HG02642 (cell line): ENCODE measurements around the gene LSP1.

Experiments used
- ATAC-seq: cut with Tn5 transposase; IDR thresholded peaks from one replicate; pipeline ENCODE4 v1.9.1; 2021; ENCODE audit warnings: mild to moderate bottlenecking; ENCODE audit not compliant: unreplicated experiment, poor library complexity

LSP1 gene

DNA sequence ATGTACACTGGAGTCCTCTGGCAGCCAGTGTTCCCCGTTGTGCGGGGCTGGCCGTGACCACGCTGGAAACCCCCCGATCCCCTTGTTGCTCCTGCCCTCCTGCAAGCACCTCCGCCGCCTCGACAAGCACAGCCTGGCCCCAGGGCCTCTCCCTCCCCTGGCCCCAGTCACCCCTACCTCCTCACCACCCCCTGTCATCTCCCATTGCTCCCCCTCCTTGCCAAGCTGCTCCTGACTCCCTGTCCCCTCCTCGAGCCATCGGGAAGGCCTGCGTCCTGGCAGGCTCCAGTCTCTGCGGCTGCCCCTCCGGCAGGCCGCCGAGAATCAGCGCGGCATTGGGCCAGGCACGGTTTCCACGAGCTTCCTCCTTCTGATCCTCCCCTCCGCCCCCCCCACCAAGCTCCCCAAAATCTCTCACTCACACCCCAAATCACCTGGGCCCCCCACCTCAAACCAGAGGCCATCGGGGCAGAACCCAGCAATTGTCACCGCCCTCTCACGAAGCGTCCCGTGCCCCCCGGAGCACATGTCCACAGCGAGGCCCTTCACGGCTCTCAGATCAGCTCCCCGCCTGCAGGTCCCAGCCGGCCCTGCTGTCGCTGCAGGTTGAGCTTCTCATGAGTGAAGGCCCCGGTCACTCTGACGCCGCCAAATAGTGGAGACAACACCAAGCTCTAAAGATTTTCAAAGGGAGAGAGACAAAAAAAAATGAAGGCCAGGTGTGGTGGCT is 5.7 kb upstream of the LSP1 start:
- ATAC-seq: no peak

DNA sequence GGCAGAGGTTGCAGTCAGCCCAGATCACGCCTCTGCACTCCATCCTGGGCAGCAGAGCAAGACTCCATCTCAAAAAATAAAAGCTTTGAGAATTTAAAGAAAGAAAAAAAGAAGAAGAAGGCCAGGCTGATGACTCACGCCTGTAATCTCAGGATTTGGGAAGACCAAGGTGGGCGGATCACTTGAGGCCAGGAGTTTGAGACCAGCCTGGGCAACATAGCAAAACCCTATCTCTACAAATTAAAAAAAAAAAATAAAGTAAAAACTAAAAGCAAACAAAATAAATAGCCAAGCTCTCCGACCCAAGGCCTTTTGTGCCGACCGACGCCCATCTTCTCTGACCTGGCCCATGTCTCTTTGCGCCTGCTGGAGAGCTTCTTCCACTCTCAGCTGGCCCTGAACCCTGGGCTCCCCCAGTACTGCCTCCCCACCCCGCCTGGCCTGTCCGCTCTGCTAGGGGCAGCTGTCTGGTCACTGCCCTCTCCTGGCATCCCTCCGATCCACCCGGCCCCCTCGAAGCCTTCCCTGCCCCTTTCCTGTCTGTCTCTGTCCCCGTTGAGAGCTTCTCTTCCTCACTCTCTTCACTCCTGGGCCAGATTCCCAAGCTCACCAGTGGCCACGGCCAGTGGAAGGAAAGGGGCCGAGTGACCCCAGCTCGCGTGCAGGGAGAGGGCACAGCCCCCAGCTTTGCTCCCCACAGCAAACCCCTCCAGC is 4.8 kb upstream of the LSP1 start:
- no peak for ATAC-seq

DNA sequence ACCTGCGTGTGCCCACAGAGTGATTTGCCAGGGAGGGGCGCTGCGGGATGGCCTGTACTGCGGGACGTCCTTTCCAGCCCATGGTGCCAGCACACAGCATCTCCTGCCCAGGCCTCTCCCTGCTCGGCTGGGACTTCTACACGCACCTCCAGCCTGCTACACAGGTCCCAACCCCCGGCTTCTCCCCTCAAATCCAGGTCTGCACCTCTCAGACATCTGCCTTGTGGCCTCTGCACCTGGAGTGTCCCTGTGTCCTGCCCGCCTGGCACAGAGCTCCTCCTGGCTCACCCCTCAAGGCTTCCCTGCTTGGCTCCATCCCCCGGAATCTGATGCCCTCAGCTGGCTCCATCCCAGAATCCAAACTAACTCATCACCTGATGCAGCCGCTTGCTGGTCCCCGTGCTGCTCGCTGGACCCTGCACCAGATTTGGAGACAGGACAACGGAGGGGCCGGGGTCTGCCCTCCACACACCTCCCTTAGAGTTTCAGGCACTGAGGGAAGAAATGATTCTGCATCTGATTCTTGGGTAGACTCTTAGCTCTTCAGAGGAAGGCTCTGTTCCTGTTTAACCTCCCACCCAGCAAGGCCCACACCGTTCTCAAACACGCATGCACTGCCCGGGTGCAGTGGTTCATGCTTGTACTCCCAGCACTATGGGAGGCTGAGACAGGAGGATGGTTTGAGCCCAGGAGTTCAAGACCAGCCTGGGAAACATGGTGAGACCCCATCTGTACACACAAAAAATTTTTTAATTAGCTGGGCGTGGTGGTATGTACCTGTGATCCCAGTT is 4.0 kb upstream of the LSP1 start:
- no peak for ATAC-seq

DNA sequence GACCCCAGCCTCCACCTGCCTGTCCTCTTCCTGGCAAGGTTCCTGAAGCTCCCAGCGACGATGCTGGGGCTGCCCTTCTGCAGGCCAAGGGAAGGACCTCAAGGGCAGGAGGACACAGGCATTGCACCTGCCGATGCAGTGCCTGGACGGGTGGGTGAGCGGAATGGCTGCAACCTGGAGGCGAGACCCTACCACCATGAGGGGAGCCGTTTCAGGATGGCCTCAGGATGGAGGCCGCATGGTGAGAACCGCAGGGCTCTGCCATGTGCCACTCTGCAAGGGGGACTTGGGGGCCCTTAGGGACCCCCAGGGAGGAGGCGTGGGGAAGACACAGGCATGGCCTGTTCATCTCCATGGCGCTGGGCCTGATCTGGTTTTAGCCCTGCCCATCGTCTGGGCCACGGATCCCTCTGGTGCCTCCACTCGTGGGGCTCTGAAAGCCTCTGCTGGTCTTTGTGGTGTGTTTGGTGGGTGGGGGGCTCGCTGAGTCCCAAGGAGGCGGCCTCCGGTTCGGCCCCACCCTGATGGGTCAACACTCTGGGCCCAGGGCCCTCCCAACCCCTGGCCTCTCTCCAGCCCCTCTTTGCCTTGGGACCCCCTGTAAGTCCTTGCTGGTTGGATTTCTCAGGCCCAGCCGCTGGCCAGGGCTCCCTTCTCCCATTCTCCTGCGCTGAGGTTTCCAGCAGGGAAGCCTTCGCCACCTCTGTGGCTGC is 1.3 kb upstream of the LSP1 start:
- ATAC-seq: no peak

DNA sequence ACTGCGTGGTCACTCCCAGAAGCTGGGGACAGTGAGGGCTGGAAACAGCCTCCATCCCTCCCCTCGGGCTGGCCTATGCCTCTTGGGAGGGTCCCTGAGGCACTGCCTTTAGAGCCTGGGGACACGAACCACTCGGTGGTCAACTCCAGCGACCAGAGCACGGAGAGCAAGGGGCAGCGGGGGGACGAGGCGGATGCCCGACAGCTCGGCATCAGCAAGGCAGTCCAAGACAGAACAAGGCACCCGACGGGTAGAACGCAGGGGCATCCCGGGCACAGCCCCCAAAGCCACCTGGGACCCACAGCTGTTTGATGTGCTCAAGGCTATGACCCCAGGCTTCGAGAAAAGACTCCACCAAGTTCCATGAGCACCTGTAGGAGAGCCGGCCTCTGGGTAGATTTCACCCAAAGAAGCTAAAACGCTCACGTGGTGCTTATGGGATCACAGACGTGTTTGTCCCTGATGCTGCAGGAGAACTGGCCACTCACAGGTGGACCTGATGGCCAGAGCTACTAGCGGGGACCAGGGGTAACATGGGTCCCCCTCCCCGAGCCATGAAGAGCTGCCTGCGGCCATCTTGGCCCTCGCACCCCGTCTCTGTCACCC is 510 bp upstream of the LSP1 start:
- no peak for ATAC-seq

DNA sequence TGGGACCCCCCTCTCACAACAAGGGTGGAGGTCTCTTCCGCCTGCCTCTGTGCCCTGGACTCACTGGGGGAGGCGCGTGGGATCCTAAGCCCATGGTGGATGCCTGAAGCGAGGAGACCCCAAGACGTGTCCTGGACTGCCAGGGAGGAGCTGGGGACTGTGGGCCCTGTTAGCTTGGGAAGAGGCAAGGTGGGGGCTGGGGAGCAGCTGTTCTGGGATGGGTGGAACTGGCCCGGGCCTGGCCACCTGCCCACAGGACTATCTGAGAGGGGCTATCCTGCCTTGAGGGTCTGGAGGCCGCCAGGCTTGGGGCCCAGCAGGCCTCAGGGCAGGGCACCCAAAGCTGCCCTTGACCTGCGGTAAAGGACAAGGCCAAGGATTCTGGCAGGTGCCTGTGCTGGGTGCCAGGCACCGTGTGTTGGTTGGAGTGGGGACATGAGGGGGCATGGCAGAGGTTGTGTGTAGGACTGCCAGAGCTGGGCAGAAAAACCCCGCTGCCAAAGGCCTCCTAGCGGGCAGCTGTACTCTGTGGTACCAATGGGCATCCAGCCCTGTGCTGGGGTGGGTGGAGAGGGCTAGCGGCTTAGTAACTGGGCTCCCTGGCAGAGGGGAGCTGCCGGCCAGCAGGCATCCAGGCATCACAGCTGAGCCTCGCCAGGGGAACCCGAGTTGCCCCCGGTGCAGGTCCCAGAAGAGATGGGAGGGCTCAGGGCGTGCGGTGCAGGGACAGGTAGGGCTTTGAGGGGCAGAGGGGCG is 670 bp downstream of the LSP1 start:
- no peak for ATAC-seq

DNA sequence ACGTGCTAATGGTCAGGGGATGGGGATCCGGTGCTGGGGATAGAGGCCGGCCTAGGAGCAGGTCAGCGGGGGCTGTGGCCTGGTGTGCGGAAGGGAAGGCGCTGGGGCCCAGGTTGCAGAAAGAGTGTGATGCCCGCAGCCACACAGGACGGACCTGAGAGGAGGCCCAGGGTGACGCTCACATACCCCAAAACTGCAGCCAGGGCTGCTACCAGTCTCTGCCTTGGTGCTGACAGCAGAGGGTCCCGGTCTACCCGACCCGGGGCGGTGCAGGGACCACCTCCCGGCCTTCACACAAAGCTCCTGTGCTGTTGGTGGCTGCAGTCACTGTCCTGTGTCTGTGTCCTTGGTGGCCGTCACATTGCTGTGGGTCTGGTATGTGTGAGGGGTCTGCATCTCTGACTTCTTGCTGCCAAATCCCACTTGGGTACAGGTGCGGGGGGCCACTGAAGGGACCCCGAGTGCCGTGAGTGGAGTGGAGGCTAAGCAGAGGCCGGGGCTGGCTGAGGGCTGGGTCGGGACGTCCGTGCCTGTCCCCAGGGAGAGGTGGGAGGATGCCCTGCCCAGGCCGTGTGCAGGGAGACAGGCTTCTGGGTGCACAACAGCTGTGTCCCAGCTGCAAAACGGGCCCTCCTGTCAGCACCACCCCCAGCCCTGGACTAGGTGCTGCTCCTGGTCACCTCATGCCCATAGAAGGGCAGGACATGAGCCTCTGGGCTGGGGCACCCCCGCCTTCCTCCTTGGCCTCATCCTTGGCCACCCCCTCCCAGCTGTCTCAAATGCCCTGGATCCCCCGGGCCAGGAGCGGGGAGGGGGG is 1.5 kb downstream of the LSP1 start:
- ATAC-seq: peak; percentile 31

DNA sequence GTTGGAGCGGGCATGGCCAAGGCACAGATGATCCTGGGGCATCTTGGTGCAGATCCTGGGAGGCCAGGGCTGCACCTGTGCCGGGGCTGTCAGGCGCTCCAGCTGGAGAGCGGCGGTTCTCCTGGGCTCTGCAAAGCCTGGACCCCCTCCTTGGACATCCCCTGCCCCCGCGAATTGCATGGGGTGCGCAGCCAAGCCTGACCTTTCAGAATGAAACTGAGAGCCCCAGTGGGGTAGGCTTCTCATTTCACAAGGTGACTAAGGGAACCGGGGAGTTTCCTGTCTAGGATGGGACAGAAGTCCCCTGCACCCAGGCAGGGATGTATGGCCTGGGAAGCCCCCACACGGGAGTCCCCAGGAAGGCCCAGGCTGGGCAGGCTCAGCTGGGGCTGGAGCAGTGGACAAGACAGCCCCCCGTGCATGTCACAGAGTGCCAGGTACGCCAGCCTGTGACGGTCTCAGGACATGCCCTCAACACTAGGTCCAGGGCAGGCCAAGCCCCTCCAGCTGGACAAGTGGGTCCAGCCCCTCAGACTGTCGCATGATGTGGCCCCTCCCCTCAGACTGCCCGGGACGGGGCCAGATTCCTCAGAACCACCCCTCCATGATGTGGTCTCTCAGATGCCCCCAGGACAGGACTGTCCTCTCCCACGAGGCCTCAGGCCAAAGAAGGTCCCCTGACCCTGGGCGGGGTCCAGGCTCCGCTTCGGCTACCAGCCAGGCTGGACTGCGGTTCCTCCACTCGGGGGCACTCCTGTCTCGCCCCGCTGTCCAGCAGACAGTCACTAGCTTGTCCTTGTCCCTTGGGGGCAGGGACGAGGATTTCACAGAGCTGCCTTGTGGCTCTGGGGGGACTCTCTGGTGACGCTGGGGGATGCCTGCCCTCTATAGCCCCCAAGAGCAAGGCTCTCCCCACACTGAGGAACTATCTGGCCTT is 2.3 kb downstream of the LSP1 start:
- peak; percentile 35 for ATAC-seq

DNA sequence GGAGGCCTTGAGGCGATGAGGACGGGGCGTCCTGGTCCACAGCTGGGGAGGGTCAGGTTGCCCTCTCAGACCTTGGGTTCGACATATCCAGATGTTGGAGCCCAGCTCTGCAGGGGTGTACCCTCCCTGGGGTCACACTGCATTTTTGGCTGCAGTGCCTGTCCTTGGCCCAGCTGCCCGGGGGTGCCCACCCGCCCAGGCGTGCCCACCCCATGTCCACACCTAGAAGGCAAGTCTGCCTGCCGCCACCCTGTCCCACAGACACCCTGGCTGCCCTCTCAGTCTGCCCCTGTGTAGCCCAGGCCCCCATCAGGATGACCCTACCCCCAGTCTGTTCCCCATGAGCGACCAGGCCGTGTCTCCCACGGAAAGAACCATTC is 3.0 kb downstream of the LSP1 start:
- no peak for ATAC-seq

DNA sequence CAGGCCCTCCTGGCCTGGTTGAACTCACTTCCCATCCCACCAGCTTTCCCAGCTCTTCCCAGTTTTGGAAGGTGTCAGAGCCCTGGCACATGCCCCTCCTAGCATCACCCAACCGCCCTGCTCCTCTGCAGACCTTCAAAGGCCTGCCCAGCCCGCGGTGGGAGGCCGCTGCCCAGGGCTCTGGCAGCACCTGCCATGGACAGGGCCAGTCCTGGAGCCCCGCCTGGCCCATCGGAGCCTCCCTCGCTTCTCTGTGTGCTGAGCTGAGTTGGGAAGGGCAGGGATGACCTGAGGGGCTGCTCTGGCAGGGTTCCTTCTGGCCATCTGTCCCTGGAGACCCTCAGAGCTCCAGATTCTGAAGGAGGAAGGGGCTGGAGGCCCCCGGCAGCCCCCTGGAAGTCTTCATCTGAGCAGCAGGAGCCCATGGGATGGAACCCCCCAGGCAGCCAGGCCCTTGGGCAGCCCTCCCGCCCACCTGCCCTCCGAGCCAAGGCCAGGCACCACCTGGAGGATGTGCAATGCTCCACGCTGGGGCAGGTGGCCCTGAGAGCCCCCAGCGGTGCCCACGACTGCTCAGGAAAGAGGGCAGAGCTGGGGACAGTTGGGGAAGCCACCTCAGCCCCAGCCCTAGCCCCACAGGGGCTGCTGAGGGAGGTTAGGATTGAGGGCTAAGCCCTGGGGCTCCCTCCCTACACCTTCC is 3.6 kb downstream of the LSP1 start:
- no peak for ATAC-seq

DNA sequence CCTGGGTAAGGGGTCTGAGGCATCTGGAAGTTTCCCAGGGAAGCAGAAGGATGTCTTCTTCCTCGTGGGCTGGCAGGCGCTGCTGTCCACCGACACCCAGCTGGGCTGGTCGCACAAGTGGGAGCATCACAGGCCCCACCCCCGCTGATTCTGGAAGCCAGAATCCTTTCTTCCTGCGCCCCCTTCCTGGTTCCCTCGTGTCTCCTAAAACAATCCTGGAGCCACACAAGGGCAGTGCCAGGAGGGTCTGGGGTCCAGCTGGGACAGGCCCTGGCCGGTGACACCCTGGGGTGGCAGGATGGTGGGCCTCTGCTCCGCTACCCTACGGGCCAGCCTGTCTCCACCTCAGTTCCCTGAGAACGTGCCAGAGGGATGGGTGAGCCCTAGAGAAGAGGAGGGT is 4.2 kb downstream of the LSP1 start:
- no peak for ATAC-seq

DNA sequence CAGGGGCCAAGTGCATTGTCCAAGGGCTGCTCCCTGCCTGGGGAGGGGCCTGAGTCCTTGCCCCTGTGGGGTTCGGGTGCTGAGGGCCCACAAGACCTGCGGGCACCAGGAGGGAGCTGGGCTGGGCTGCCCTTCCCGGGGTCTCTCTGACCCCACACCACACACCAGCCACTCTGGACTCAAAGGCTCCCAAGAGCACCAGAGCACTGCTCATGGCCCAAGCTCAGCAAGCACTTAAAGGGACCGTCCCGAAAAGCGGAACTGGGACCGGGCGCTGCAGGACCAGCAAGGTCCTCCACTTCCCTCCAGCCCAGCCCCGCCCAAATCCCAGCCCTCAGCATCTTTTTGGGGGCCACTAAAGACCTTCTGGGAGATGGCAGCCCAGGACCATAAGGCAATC is 5.3 kb downstream of the LSP1 start:
- ATAC-seq: no peak

DNA sequence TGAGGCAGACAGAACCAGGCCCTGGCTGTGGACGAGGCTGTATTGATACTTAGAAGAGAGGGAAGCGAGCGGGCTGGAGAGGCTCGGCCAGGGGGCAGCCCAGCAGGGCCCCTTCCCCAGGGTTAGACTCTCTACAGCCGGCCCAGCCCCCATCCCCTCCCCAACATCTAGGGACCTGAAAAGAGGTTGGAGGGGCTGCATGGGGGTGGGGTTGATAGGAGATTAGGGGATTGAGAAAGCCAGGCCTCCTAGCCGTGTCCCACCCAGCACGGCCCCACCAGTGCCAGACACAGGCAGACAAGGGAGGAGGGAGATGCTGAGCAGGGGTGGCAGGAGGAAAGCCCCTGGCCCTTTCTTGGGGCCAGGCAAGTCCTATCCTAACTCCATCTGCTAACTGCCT is 5.7 kb downstream of the LSP1 start:
- ATAC-seq: no peak

DNA sequence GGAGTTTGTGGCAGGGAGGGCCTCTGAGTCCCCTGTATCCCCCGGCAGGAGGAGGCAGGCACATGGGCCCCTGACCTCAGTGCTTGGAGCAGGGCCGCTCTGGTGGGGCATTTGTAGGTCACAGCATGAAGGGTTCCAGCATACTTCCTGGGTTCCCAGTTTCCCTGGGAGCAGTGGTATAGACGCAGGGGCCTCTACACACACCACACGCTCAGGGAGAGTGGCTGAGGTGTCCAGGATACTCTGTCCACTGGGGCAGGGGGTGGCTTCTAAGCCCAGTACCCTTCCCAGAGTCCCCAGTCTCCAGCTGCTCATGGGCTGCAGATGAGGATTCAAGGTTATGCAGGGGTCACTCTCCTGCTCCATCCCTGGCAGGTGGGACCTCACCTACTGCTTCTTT is 6.1 kb downstream of the LSP1 start:
- no peak for ATAC-seq

DNA sequence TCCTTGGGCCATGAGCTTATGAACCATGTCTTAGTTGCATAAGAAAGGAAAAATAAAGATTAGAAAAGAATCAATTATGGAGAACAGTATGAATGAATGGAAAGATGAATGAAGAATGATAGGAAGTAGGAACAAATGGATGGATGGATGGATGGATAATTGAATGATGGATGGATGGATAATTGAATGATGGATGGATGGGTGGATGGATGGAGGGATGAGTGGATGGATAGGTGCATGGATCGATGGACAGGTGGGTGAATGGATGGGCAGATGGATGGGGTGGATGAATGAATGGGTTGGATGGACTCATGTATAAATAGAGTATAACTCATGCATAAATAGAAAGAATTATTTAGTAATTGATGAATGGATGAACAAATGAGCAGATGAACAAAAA is 7.2 kb downstream of the LSP1 start:
- no peak for ATAC-seq

DNA sequence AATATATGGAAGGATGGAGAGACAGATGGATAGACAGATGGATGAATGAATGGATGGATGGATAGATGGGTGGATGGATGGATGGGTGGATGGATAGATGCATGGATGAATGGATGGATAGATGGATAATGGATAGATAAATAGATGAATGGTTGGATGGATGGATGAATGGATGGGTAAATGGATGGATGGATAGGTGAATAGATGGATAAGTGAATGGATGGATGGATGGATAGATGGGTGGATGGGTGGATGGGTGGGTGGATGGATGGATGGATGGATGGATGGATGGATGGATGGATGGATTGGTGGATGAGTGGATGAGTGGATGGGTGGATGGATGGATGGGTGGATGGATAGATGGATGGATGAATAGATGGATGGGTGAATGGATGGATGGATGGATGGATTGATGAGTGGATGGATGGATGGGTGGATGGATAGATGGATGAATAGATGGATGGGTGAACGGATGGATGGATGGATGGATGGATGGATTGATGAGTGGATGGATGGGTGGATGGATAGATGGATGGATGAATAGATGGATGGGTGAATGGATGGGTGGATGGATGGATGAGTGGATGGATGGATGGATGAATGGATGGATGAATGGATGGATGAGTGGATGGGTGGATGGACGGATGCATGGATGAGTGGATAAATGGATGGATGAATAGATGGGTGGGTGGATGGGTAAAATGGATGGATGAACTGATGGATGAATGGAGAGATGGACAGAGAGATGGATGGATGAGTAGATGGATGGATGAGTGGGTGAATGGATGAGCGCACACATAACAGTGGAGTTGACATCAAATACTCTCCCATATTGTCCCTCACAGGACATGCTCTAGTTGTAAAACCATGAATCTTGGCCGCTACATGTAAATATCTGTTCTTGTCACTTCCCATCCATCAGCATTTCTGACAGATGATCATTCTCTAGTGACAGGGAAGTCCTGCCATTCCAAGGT is 8.8 kb downstream of the LSP1 start:
- ATAC-seq: no peak
